Keratinocyte (primary cell): ENCODE data around the gene PSMG1. TPM values are rescaled to one million over a fixed set of nuclear protein-coding genes. Genes with fewer than 3 reads are reported as not detected.

Experiments
- DNase-seq: peaks from one replicate; pipeline ENCODE4 v3.0.0-alpha.2; 2011; ENCODE audit warnings: low read depth, missing footprints, low spot score
- FAIRE-seq: peaks from 2 replicates; lab custom pipeline; 2011; peaks lifted over from hg19 to GRCh38; lab: Jason Lieb, UNC
- H2AFZ ChIP-seq: 2 replicates; pipeline ENCODE4 v1.6.0; 2012; ENCODE audit warnings: low read length, control low read depth, inconsistent platforms; ENCODE audit not compliant: control insufficient read depth
- H3K27ac ChIP-seq: 2 replicates; pipeline ENCODE4 v1.5.1; 2011; ENCODE audit warnings: low read length; ENCODE audit not compliant: control insufficient read depth, insufficient read depth
- H3K27me3 ChIP-seq: 3 replicates; pipeline ENCODE4 v1.6.0; 2011; ENCODE audit warnings: low read length; ENCODE audit not compliant: control insufficient read depth, insufficient read depth; ENCODE audit errors: extremely low read depth
- H3K36me3 ChIP-seq, 2 experiments: 2 replicates in 1 of 2; 3 replicates in 1 of 2; pipeline ENCODE4 v1.5.1; 2011; ENCODE audit warnings: low read length in 2 of 2, mild to moderate bottlenecking in 1 of 2; ENCODE audit not compliant: control insufficient read depth in 2 of 2, insufficient read depth in 2 of 2; ENCODE audit errors: extremely low read depth in 1 of 2
- H3K4me1 ChIP-seq: 3 replicates; pipeline ENCODE4 v1.5.1; 2011; ENCODE audit warnings: low read length; ENCODE audit not compliant: control insufficient read depth, insufficient read depth; ENCODE audit errors: extremely low read depth
- H3K4me2 ChIP-seq: 3 replicates; pipeline ENCODE4 v1.6.0; 2011; ENCODE audit warnings: low read depth, low read length; ENCODE audit not compliant: control insufficient read depth, insufficient read depth; ENCODE audit errors: extremely low read depth
- H3K4me3 ChIP-seq, 3 experiments: fragments of 200-600 bp in 1 of 3; sonication (generic) in 1 of 3; 2 replicates in 2 of 3; 3 replicates in 1 of 3; pipeline ENCODE4 v1.5.1; 2011 to 2016; ENCODE audit warnings: low read length in 3 of 3, mild to moderate bottlenecking in 3 of 3, control low read depth in 2 of 3, inconsistent platforms in 1 of 3, low read depth in 1 of 3, mixed read lengths in 1 of 3, mixed run types in 1 of 3, moderate library complexity in 1 of 3; ENCODE audit not compliant: control insufficient read depth in 2 of 3, insufficient read depth in 2 of 3; ENCODE audit errors: extremely low read depth in 1 of 3
- H3K79me2 ChIP-seq: 2 replicates; pipeline ENCODE4 v1.6.0; 2012; ENCODE audit warnings: low read length; ENCODE audit not compliant: control insufficient read depth, insufficient read depth
- H3K9ac ChIP-seq: 3 replicates; pipeline ENCODE4 v1.6.0; 2011; ENCODE audit warnings: low read length; ENCODE audit not compliant: control insufficient read depth, insufficient read depth; ENCODE audit errors: extremely low read depth
- H3K9me1 ChIP-seq: 3 replicates; pipeline ENCODE4 v1.6.0; 2011; ENCODE audit warnings: low read length; ENCODE audit not compliant: control insufficient read depth, insufficient read depth; ENCODE audit errors: extremely low read depth
- H3K9me3 ChIP-seq: 2 replicates; pipeline ENCODE4 v1.5.1; 2012; ENCODE audit warnings: low read depth, low read length; ENCODE audit not compliant: control insufficient read depth
- H4K20me1 ChIP-seq: 3 replicates; pipeline ENCODE4 v1.6.0; 2011; ENCODE audit warnings: low read length; ENCODE audit not compliant: control insufficient read depth, insufficient read depth; ENCODE audit errors: extremely low read depth
- EZH2 ChIP-seq: IDR thresholded peaks from one replicate; pipeline ENCODE4 v1.6.1; 2012; ENCODE audit warnings: inconsistent platforms, mild to moderate bottlenecking, low read length, moderate library complexity
- dilution Hi-C: fragments of 300-500 bp; cut with MboI; formaldehyde crosslinking; loops from one replicate; pipeline ENCODE4 v1.7.0; 2020; ENCODE audit warnings: low sequenced_read_pairs; ENCODE audit not compliant: extremely low pct_ligation_motif_present
- polyA plus RNA-seq, 5 experiments: library from polyadenylated mRNA; depleted of rRNA in 3 of 5; stranded (reverse) in 3 of 5; stranded (forward) in 1 of 5; unstranded in 1 of 5; fragments of >200 nt; gene quantifications; 1 replicate in 1 of 5; 2 replicates in 3 of 5; 3 replicates in 1 of 5; pipeline versions ENCODE4 v1.2.1 to v1.2.3, GENCODE V29; 2011 to 2012; ENCODE audit warnings: missing spikeins in 2 of 5, low read depth in 1 of 5, low replicate concordance in 1 of 5
- TF ChIP-seq, protein P1 (sequence below), 3 experiments: IDR thresholded peaks in 1 of 3; conservative IDR thresholded peaks in 1 of 3; optimal IDR thresholded peaks in 1 of 3; 2 replicates in 2 of 3; 3 replicates in 1 of 3; pipeline versions ENCODE3 to v1.5.1; 2011; ENCODE audit warnings: low read length in 3 of 3, mild to moderate bottlenecking in 3 of 3, moderate library complexity in 2 of 3, control low read depth in 1 of 3, inconsistent platforms in 1 of 3; ENCODE audit not compliant: insufficient read depth in 2 of 3; ENCODE audit errors: extremely low read depth in 1 of 3

PSMG1 gene
- polyA plus RNA-seq, 1 donor (not counting 4 experiments of a cell fraction or from before 2014, with no cell fraction given): 91.8 TPM

DNA sequence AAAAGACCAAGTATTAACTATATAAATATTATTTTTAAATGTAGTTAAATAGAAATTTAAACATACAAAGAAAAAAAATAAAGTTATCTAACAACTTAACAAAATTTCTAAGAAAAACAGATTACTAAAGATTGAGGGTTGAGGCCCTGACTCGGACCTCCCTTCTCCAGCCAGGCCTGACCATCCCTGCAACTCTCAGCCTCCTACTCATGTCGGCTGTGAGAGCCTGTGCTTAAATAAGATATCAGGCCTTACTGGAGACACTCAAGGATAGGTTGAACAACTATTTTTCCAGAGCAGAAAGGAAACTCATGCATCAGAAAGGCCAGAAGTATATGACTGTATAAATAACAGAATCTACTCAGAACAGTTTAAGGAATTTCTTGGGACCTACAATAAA lies 33.0 kb upstream of the PSMG1 start:
- peaks cover 0 to 11% of the 10 kb centered on the region in 2 experiments for H3K36me3 ChIP-seq
- no peaks in the 10 kb centered on the region for H3K79me2 ChIP-seq
- no peak overlapping the region for H3K4me3 ChIP-seq
- H4K20me1 ChIP-seq: no peaks in the 10 kb centered on the region
- H3K9me3 ChIP-seq: no peaks in the 10 kb centered on the region
- FAIRE-seq (no peak), DNase-seq (no peak)
- no peaks in the 10 kb centered on the region for H3K4me1 ChIP-seq
- dilution Hi-C loops: no loop called here
- no peaks in the 10 kb centered on the region for H3K9me1 ChIP-seq
- H3K9ac ChIP-seq: no peak overlapping the region
- H3K27ac ChIP-seq: no peak overlapping the region
- H3K4me2 ChIP-seq: no peak overlapping the region
- H2AFZ ChIP-seq: no peak overlapping the region
- TF ChIP-seq, protein P1, sequence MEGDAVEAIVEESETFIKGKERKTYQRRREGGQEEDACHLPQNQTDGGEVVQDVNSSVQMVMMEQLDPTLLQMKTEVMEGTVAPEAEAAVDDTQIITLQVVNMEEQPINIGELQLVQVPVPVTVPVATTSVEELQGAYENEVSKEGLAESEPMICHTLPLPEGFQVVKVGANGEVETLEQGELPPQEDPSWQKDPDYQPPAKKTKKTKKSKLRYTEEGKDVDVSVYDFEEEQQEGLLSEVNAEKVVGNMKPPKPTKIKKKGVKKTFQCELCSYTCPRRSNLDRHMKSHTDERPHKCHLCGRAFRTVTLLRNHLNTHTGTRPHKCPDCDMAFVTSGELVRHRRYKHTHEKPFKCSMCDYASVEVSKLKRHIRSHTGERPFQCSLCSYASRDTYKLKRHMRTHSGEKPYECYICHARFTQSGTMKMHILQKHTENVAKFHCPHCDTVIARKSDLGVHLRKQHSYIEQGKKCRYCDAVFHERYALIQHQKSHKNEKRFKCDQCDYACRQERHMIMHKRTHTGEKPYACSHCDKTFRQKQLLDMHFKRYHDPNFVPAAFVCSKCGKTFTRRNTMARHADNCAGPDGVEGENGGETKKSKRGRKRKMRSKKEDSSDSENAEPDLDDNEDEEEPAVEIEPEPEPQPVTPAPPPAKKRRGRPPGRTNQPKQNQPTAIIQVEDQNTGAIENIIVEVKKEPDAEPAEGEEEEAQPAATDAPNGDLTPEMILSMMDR (optimal IDR thresholded peaks at IDR 0.05 in 1 of 3, IDR thresholded peaks at IDR 0.05 in 1 of 3, conservative IDR thresholded peaks at IDR 0.05 in 1 of 3; ENCODE audit: extremely low read depth in 1 of 3, insufficient read depth in 2 of 3, low read length in 3 of 3): no peak
- TF ChIP-seq EZH2: no peak
- no peaks in the 10 kb centered on the region for H3K27me3 ChIP-seq

DNA sequence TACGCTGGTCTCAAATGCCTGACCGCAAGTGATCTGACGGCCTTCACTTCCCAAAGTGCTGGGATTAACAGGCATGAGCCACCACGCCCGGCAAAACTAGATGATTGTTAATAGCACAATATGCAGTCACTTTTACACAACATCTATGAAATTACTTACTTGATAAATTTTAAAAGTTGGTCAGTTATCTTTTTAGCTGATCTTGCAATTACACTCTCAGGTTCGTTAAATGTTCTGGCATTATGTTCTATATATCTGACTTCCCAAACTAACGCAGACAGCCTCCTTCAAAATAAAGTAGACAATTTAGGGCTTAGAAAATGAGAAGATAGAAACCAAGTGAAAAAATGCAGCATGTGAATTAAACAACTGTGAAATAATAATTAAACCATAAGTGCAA lies 31.8 kb upstream of the PSMG1 start:
- Histone ChIP-seq H2AFZ (no peak overlapping the region), H3K9me3 (no peaks in the 10 kb centered on the region), H3K9me1 (no peaks in the 10 kb centered on the region), H3K27me3 (no peaks in the 10 kb centered on the region), H3K4me3 (no peak overlapping the region), H3K4me2 (no peak overlapping the region), H3K9ac (no peak overlapping the region), H3K79me2 (no peaks in the 10 kb centered on the region), H3K4me1 (no peaks in the 10 kb centered on the region), H3K27ac (no peak overlapping the region), H4K20me1 (no peaks in the 10 kb centered on the region), H3K36me3 (peaks cover 7 to 10% of the 10 kb centered on the region in 2 experiments)
- no peak for FAIRE-seq
- no peak for DNase-seq
- TF ChIP-seq, protein P1 (optimal IDR thresholded peaks at IDR 0.05 in 1 of 3, IDR thresholded peaks at IDR 0.05 in 1 of 3, conservative IDR thresholded peaks at IDR 0.05 in 1 of 3; ENCODE audit: extremely low read depth in 1 of 3, insufficient read depth in 2 of 3, low read length in 3 of 3): no peak
- no peak for TF ChIP-seq EZH2
- dilution Hi-C loops: no loop called here
